Measurements from ENCODE around the gene PPP4C.

PPP4C gene

GRCh38 chr16:30131869-30132475 lies 56.2 kb downstream of the PPP4C start:
- DNase-seq, result no peak

GRCh38 chr16:30132591-30132990 lies 56.8 kb downstream of the PPP4C start:
- no peak for DNase-seq

Measured in NCI-H82 (cell line).